ENCODE data around the gene PRPF19. TPM values are rescaled to one million over a fixed set of nuclear protein-coding genes. Genes with fewer than 3 reads are reported as not detected.

Gene PRPF19
- total and polyA plus RNA-seq, 2 of the 8 experiments (the other 6 are each of a cell fraction or from before 2014, with no cell fraction given) = 107 to 141 TPM

GRCh38 chr11:60855726-60856633 is 50.4 kb downstream of the PRPF19 start, which contains the start of gene PTGDR2:
Gene PTGDR2 (minus strand): TSS chr11:60855950. CDS start chr11:60853722, 2,228 bp downstream.
- Histone ChIP-seq H3K4me1 (replicated peaks in 1 of 4; ENCODE audit: control insufficient read depth in 3 of 4, insufficient read depth in 4 of 4, low read length in 3 of 4) (peaks cover 0 to 5% (median 0%) of the 10 kb centered on the region in 4 experiments; a peak in 2 of 7 replicates), H3K4ac (replicated peaks; ENCODE audit: insufficient read length, low read depth, low read length) (no peak within 1 kb of the TSS), H3K18ac (ENCODE audit: extremely low read depth, low read length) (no peak within 1 kb of the TSS), H4K91ac (replicated peaks; ENCODE audit: insufficient read length, low read length) (no peak within 1 kb of the TSS), H2BK15ac (ENCODE audit: low read length) (no peak within 1 kb of the TSS), H3K14ac (ENCODE audit: insufficient read length) (no peak within 1 kb of the TSS), H3K79me1 (ENCODE audit: low read depth, low read length) (no peaks in the 10 kb centered on the region), H3K9me3 (ENCODE audit: insufficient read depth in 2 of 2, low read depth in 1 of 2, low read length in 1 of 2) (peaks cover 0 to 9% of the 10 kb centered on the region in 2 experiments; a peak in 1 of 4 replicates), H2BK120ac (replicated peaks; ENCODE audit: low read depth, low read length) (no peak within 1 kb of the TSS), H4K20me1 (replicated peaks in 1 of 2; ENCODE audit: control insufficient read depth in 1 of 2, insufficient read depth in 2 of 2, low read length in 2 of 2) (peaks cover 4 to 9% of the 10 kb centered on the region in 2 experiments), H2BK20ac (ENCODE audit: low read length) (no peak within 1 kb of the TSS), H3K4me2 (ENCODE audit: insufficient read depth in 1 of 2, low read depth in 2 of 2, low read length in 2 of 2) (no peak within 1 kb of the TSS), H3K27ac (ENCODE audit: low read depth, low read length) (no peak within 1 kb of the TSS), H3K56ac (replicated peaks; ENCODE audit: insufficient read length, low read depth, low read length) (no peak within 1 kb of the TSS), H2AK5ac (ENCODE audit: low read depth, low read length) (no peak within 1 kb of the TSS), H2BK5ac (ENCODE audit: low read depth, low read length) (no peak within 1 kb of the TSS), H3K9ac (replicated peaks in 1 of 4; ENCODE audit: extremely low read depth in 1 of 4, low read depth in 3 of 4, low read length in 3 of 4) (no peak within 1 kb of the TSS), H4K5ac (ENCODE audit: insufficient read length, low read depth, low read length) (no peak within 1 kb of the TSS), H3K23ac (ENCODE audit: insufficient read length) (no peak within 1 kb of the TSS), H3K23me2 (ENCODE audit: low read depth, low read length) (no peaks in the 10 kb centered on the region; the same call in 1 of the 2 replicates), H2BK12ac (ENCODE audit: low read depth, low read length) (no peak within 1 kb of the TSS), H3K79me2 (ENCODE audit: control insufficient read depth in 1 of 2, insufficient read depth in 2 of 2, low read length in 2 of 2) (no peaks in the 10 kb centered on the region), H2AFZ (ENCODE audit: low read length) (no peak within 1 kb of the TSS), H3K27me3 (replicated peaks in 1 of 4; ENCODE audit: control insufficient read depth in 3 of 4, extremely low read depth in 1 of 4, insufficient read depth in 3 of 4, low read length in 3 of 4) (peaks cover 3 to 26% (median 16%) of the 10 kb centered on the region in 4 experiments; a peak in 6 of 7 replicates), H4K8ac (ENCODE audit: extremely low read depth, insufficient read depth, low read length) (no peak within 1 kb of the TSS), H3K36me3 (ENCODE audit: control insufficient read depth in 2 of 4, insufficient read depth in 4 of 4, low read length in 3 of 4) (peaks cover 0 to 9% (median 0%) of the 10 kb centered on the region in 4 experiments; a peak in 3 of 8 replicates), H3K4me3 (ENCODE audit: extremely low read depth in 1 of 4, insufficient read depth in 2 of 4, low read depth in 3 of 4, low read length in 4 of 4) (no peak within 1 kb of the TSS)
- no peak for TF ChIP-seq CEBPB (IDR thresholded peaks at IDR 0.05; ENCODE audit: low read depth, low read length)
- no peak for TF ChIP-seq SRF (IDR thresholded peaks at IDR 0.05; ENCODE audit: low read depth, low read length)
- DNase-seq (ENCODE audit: low read depth in 1 of 2, low spot score in 2 of 2) = no peak
- 94% methylated on average over 13 of the region's 14 CpGs; no CpG with 5 or more reads in 1 of the 2 experiments for WGBS, 2 experiments (ENCODE audit: extremely low coverage in 1 of 2, insufficient coverage in 1 of 2, insufficient read length in 1 of 2, insufficient replicate concordance in 2 of 2, low coverage in 1 of 2, low lambda C conversion rate in 2 of 2, missing lambda C conversion rate in 1 of 2)
- POLR2A ChIA-PET (ENCODE audit: partially characterized antibody) = interaction anchor here (1.0 to 7.5 kb wide), 4 partner anchors 11 to 58 kb away, joined by 3 to 54 read pairs (median 5); partner anchors contain the start of genes CCDC86, TMEM109 and ZP1
- CTCF ChIA-PET (ENCODE audit: partially characterized antibody) = interaction anchor here (0.5 to 1.8 kb wide), 14 partner anchors 8 to 209 kb away, joined by 3 to 15 read pairs (median 3); partner anchors contain the start of gene ZP1
- FAIRE-seq = no peak
